SK-N-SH (cell line): ENCODE data around the gene NFE2L3.

Experiments used
- CHD2 ChIP-seq: fragments of 150-350 bp; IDR thresholded peaks from 2 replicates; pipeline ENCODE4 v1.6.1; 2018; ENCODE audit warnings: low read length; ENCODE audit not compliant: partially characterized antibody
- CTCF ChIP-seq: fragments of 200-600 bp; sonication (generic); IDR thresholded peaks from 2 replicates; pipeline ENCODE4 v1.6.1; 2017; ENCODE audit warnings: antibody characterized with exemption, mild to moderate bottlenecking, moderate library complexity
- EP300 ChIP-seq, 2 experiments: IDR thresholded peaks; 2 replicates each; pipeline versions ENCODE4 v1.4.0 to v1.6.1; 2012; ENCODE audit warnings: borderline replicate concordance in 1 of 2, low read depth in 1 of 2, low read length in 1 of 2
- EZH2phosphoT487 ChIP-seq: fragments of 200-600 bp; sonication (generic); IDR thresholded peaks from 2 replicates; pipeline ENCODE4 v1.6.1; 2017; ENCODE audit warnings: low read depth, mixed run types, mild to moderate bottlenecking, antibody characterized with exemption, moderate library complexity, borderline replicate concordance
- MEF2A ChIP-seq: IDR thresholded peaks from 2 replicates; pipeline ENCODE4 v1.4.0; 2012; ENCODE audit warnings: low read depth, borderline replicate concordance
- NRF1 ChIP-seq: IDR thresholded peaks from 2 replicates; pipeline ENCODE4 v1.6.1; 2012; ENCODE audit warnings: low read depth, mild to moderate bottlenecking, low read length
- POLR2AphosphoS5 ChIP-seq: IDR thresholded peaks from 2 replicates; pipeline ENCODE4 v1.6.1; 2012; ENCODE audit warnings: low read depth, low read length
- RCOR1 ChIP-seq: fragments of 150-350 bp; IDR thresholded peaks from 2 replicates; pipeline ENCODE4 v1.6.1; 2017; ENCODE audit warnings: antibody characterized with exemption, low read length
- USF1 ChIP-seq: IDR thresholded peaks from 2 replicates; pipeline ENCODE4 v1.4.0; 2012; ENCODE audit warnings: low read depth, borderline replicate concordance
- YY1 ChIP-seq: IDR thresholded peaks from 2 replicates; pipeline ENCODE4 v1.4.0; 2012; ENCODE audit warnings: low read depth, mild to moderate bottlenecking

DNA sequence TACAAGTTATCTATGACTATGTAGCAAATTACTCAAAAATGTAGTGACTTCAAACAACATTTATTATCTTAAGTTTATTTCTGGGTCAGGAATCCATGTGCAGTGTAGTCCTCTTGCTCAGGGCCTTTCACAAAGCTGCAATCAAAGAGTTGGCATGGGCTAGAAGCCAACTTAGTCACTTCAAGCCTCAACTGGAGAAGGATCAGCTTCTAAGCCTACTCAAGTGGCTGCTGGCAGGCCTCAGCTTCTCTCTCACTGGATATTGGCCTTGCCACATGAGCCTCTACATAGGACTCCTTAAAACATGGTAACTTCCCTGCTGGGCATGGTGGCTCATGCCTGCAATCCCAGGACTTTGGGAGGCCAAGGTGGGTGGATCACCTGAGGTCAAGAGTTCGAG lies 5.0 kb upstream of the NFE2L3 start:
- no peak for TF ChIP-seq CTCF
- no peak for TF ChIP-seq EP300 (IDR thresholded peaks at IDR 0.05; ENCODE audit: borderline replicate concordance in 1 of 2, low read depth in 1 of 2, low read length in 1 of 2)
- no peak for TF ChIP-seq CHD2
- TF ChIP-seq RCOR1: no peak
- TF ChIP-seq EZH2phosphoT487: no peak
- TF ChIP-seq POLR2AphosphoS5: no peak
- TF ChIP-seq MEF2A: no peak
- no peak for TF ChIP-seq YY1
- TF ChIP-seq NRF1: no peak
- no peak for TF ChIP-seq USF1
